ENCODE measurements around the gene PKP4.

- no peak for TF ChIP-seq FOXM1 (IDR thresholded peaks at IDR 0.05; ENCODE audit: borderline replicate concordance)
- TF ChIP-seq FOXK2 (IDR thresholded peaks at IDR 0.05) = no peak
- no peak for TF ChIP-seq SP1 (IDR thresholded peaks at IDR 0.05)
Measured at GRCh38 chr2:158478237-158478636, 21.5 kb downstream of the PKP4 start.
